Endothelial cell of umbilical vein (primary cell): Measurements from ENCODE around the gene EPHA8. TPM values are rescaled to one million over a fixed set of nuclear protein-coding genes. Genes with fewer than 3 reads are reported as not detected.

ENCODE experiments used
- BruUV-seq: library from RNA; stranded (reverse); fragments of 400-500 nt; replicated peaks from 2 replicates; lab custom pipeline; 2021; lab: Mats Ljungman, UMichigan
- CTCF ChIA-PET: fragments of 300-600, 350-600 bp; sonication (Branson Sonifier 250); formaldehyde crosslinking; loops from one replicate; lab custom pipeline; 2021; ENCODE audit warnings: antibody characterized with exemption, inconsistent platforms; lab: Charles Lee
- POLR2A ChIA-PET: fragments of 300-600, 350-600 bp; sonication (Branson Sonifier 250); formaldehyde crosslinking; loops from one replicate; lab custom pipeline; 2021; ENCODE audit warnings: antibody characterized with exemption, inconsistent platforms; lab: Charles Lee
- DNase-seq: peaks from one replicate; pipeline ENCODE4 v3.0.0-alpha.2; 2011; ENCODE audit warnings: low read depth, low spot score
- FAIRE-seq: peaks from 2 replicates; lab custom pipeline; 2011; peaks lifted over from hg19 to GRCh38; lab: Jason Lieb, UNC
- H2AFZ ChIP-seq: 2 replicates; pipeline ENCODE4 v1.6.0; 2012; ENCODE audit warnings: low read depth, low read length, control low read depth, inconsistent platforms
- H3K27ac ChIP-seq: 2 replicates; pipeline ENCODE4 v1.5.1; 2011; ENCODE audit warnings: low read depth, mild to moderate bottlenecking, control low read depth, low read length, moderate library complexity; ENCODE audit not compliant: insufficient read depth
- H3K27me3 ChIP-seq, 2 experiments: 2 replicates each; pipeline versions ENCODE4 v1.6.0 to v1.6.1; 2011; ENCODE audit warnings: low read length in 2 of 2, mixed read lengths in 1 of 2; ENCODE audit not compliant: control insufficient read depth in 2 of 2, insufficient read depth in 2 of 2
- H3K36me3 ChIP-seq, 2 experiments: 2 replicates in 1 of 2; 3 replicates in 1 of 2; pipeline ENCODE4 v1.5.1; 2011; ENCODE audit warnings: low read length in 2 of 2, mild to moderate bottlenecking in 1 of 2, moderate library complexity in 1 of 2; ENCODE audit not compliant: control insufficient read depth in 2 of 2, insufficient read depth in 2 of 2; ENCODE audit errors: extremely low read depth in 1 of 2
- H3K4me1 ChIP-seq: 3 replicates; pipeline ENCODE4 v1.5.1; 2011; ENCODE audit warnings: mild to moderate bottlenecking, low read length; ENCODE audit not compliant: control insufficient read depth, insufficient read depth; ENCODE audit errors: extremely low read depth
- H3K4me2 ChIP-seq: 2 replicates; pipeline ENCODE4 v1.6.1; 2011; ENCODE audit warnings: low read length, control low read depth, mixed read lengths; ENCODE audit not compliant: insufficient read depth
- H3K4me3 ChIP-seq, 3 experiments: fragments of 200-600 bp in 1 of 3; sonication (generic), shearing (Covaris generic) in 1 of 3; replicated peaks in 1 of 3; 2 replicates each; pipeline ENCODE4 v1.5.1; 2011 to 2016; ENCODE audit warnings: control low read depth in 3 of 3, low read length in 3 of 3, mild to moderate bottlenecking in 2 of 3, inconsistent platforms in 1 of 3, low read depth in 1 of 3, moderate library complexity in 1 of 3; ENCODE audit not compliant: insufficient read depth in 1 of 3
- H3K79me2 ChIP-seq: 2 replicates; pipeline ENCODE4 v1.6.0; 2012; ENCODE audit warnings: low read length, inconsistent platforms; ENCODE audit not compliant: control insufficient read depth, insufficient read depth
- H3K9ac ChIP-seq: replicated peaks from 2 replicates; pipeline ENCODE3; 2011; ENCODE audit warnings: low read length, control low read depth; ENCODE audit not compliant: insufficient read depth; ENCODE audit errors: extremely low read depth
- H3K9me1 ChIP-seq: replicated peaks from 3 replicates; pipeline ENCODE4 v1.6.0; 2011; ENCODE audit warnings: mild to moderate bottlenecking, low read length; ENCODE audit not compliant: control insufficient read depth, insufficient read depth; ENCODE audit errors: extremely low read depth
- H3K9me3 ChIP-seq: replicated peaks from 2 replicates; pipeline ENCODE4 v1.5.1; 2012; ENCODE audit warnings: low read length, inconsistent platforms; ENCODE audit not compliant: control insufficient read depth, insufficient read depth
- H4K20me1 ChIP-seq: replicated peaks from 2 replicates; pipeline ENCODE3; 2011; ENCODE audit warnings: mild to moderate bottlenecking, low read length; ENCODE audit not compliant: control insufficient read depth, insufficient read depth; ENCODE audit errors: extremely low read depth
- CTCF ChIP-seq, 2 donors: IDR thresholded peaks; 1 replicate in 1 of 2; 2 replicates in 1 of 2; pipeline ENCODE4 v1.5.1; 2011; ENCODE audit warnings: low read length in 2 of 2, mild to moderate bottlenecking in 2 of 2, moderate library complexity in 2 of 2, control low read depth in 1 of 2, inconsistent platforms in 1 of 2, low read depth in 1 of 2; ENCODE audit not compliant: insufficient read depth in 1 of 2; ENCODE audit errors: extremely low read depth in 1 of 2
- EZH2 ChIP-seq: IDR thresholded peaks from 2 replicates; pipeline ENCODE4 v1.6.1; 2012; ENCODE audit warnings: borderline replicate concordance, low read depth, mild to moderate bottlenecking, moderate library complexity, low read length, inconsistent platforms; ENCODE audit not compliant: severe bottlenecking
- FOS ChIP-seq: IDR thresholded peaks from 2 replicates; pipeline ENCODE4 v1.6.1; 2011; ENCODE audit warnings: mild to moderate bottlenecking, low read length, moderate library complexity, borderline replicate concordance; ENCODE audit not compliant: insufficient read depth
- GATA2 ChIP-seq: IDR thresholded peaks from 2 replicates; pipeline ENCODE4 v1.7.0; 2011; ENCODE audit warnings: low read depth, mild to moderate bottlenecking, moderate library complexity, mixed read lengths, low read length; ENCODE audit not compliant: insufficient read length, insufficient read depth
- JUN ChIP-seq: IDR thresholded peaks from 2 replicates; pipeline ENCODE4 v1.6.1; 2011; ENCODE audit warnings: borderline replicate concordance, low read depth; ENCODE audit not compliant: insufficient read length, insufficient read depth
- MAX ChIP-seq: IDR thresholded peaks from 2 replicates; pipeline ENCODE4 v1.6.1; 2011; ENCODE audit not compliant: insufficient read depth, insufficient read length
- MYC ChIP-seq: IDR thresholded peaks from one replicate; pipeline ENCODE4 v1.6.1; 2011; ENCODE audit warnings: mild to moderate bottlenecking, low read depth, low read length
- POLR2A ChIP-seq: IDR thresholded peaks from 2 replicates; pipeline ENCODE4 v1.6.1; 2012; ENCODE audit warnings: low read depth, mild to moderate bottlenecking, control low read depth, low read length
- POLR2AphosphoS5 ChIP-seq: IDR thresholded peaks from 2 replicates; pipeline ENCODE4 v1.6.1; 2012; ENCODE audit warnings: low read depth, mild to moderate bottlenecking, control low read depth, low read length, moderate library complexity; ENCODE audit not compliant: insufficient read depth
- dilution Hi-C: fragments of 300-500 bp; cut with MboI; formaldehyde crosslinking; loops from one replicate; pipeline ENCODE4 v1.15.0; 2019; ENCODE audit warnings: low sequenced_read_pairs; ENCODE audit not compliant: extremely low pct_ligation_motif_present
- intact Hi-C: fragments of 100-400 bp; cut with micrococcal nuclease; formaldehyde crosslinking; loops from one replicate; pipeline ENCODE4 v1.10.0; 2022
- polyA plus RNA-seq, 4 experiments: library from polyadenylated mRNA; depleted of rRNA in 3 of 4; stranded (reverse) in 3 of 4; unstranded in 1 of 4; fragments of >200 nt; gene quantifications; 2 replicates each; pipeline versions ENCODE4 v1.2.1 to v1.2.3, GENCODE V29; 2011 to 2012; ENCODE audit warnings: missing spikeins in 1 of 4
- total RNA-seq: library from RNA; stranded (reverse); gene quantifications from 2 replicates; pipeline ENCODE4 v1.2.3, GENCODE V29; 2021

Gene EPHA8
- total and polyA plus RNA-seq, 2 donors (not counting 3 experiments of a cell fraction or from before 2014, with no cell fraction given): not detected

- Histone ChIP-seq H3K27ac (no peak overlapping the region), H4K20me1 (no peaks in the 10 kb centered on the region), H3K4me3 (no peak overlapping the region), H3K9me3 (no peaks in the 10 kb centered on the region), H3K4me1 (no peaks in the 10 kb centered on the region), H2AFZ (no peak overlapping the region), H3K4me2 (no peak overlapping the region), H3K27me3 (no peaks in the 10 kb centered on the region), H3K9me1 (no peaks in the 10 kb centered on the region), H3K36me3 (no peaks in the 10 kb centered on the region), H3K79me2 (no peaks in the 10 kb centered on the region), H3K9ac (no peak overlapping the region)
- intact Hi-C loops: no loop called here
- ChIA-PET POLR2A (no interaction called here), CTCF (no interaction called here)
- DNase-seq: no peak
- TF ChIP-seq EZH2 (no peak), CTCF (IDR thresholded peaks at IDR 0.05; ENCODE audit: extremely low read depth in 1 of 2, insufficient read depth in 1 of 2, low read depth in 1 of 2, low read length in 2 of 2) (no peak), JUN (no peak)
- FAIRE-seq: no peak
- no TSS peak for BruUV-seq
- dilution Hi-C loops: no loop called here
These were observed 15.6 kb downstream of the EPHA8 start for GRCh38 chr1:22578732-22579361.

- no peak for FAIRE-seq
- H3K4me1 ChIP-seq: no peaks in the 10 kb centered on the region
- H3K36me3 ChIP-seq: no peaks in the 10 kb centered on the region
- TF ChIP-seq GATA2: no peak
- TF ChIP-seq JUN: no peak
- no peak for TF ChIP-seq CTCF (IDR thresholded peaks at IDR 0.05; ENCODE audit: extremely low read depth in 1 of 2, insufficient read depth in 1 of 2, low read depth in 1 of 2, low read length in 2 of 2)
- TF ChIP-seq POLR2AphosphoS5: no peak
- no peak for TF ChIP-seq EZH2
- TF ChIP-seq MAX: no peak
- TF ChIP-seq FOS: no peak
- TF ChIP-seq MYC: no peak
- no peak for TF ChIP-seq POLR2A
- H3K4me3 ChIP-seq: no peak overlapping the region
- no peaks in the 10 kb centered on the region for H3K27me3 ChIP-seq
- dilution Hi-C loops: no loop called here
- H3K9me3 ChIP-seq: no peaks in the 10 kb centered on the region
- no peaks in the 10 kb centered on the region for H3K9me1 ChIP-seq
- H3K27ac ChIP-seq: no peak overlapping the region
- ChIA-PET POLR2A (no interaction called here), CTCF (no interaction called here)
- no peaks in the 10 kb centered on the region for H4K20me1 ChIP-seq
- no peak for DNase-seq
- intact Hi-C loops: no loop called here
- no peak overlapping the region for H2AFZ ChIP-seq
- no peak overlapping the region for H3K9ac ChIP-seq
- BruUV-seq: no TSS peak
- H3K79me2 ChIP-seq: no peaks in the 10 kb centered on the region
- H3K4me2 ChIP-seq: no peak overlapping the region
These were observed 16.4 kb downstream of the EPHA8 start for GRCh38 chr1:22579541-22580155.
